ENCODE data around the gene C1QA.

C1QA gene

GRCh38 chr1:22636927-22637326, 499 bp downstream of the C1QA start:
- in situ Hi-C loops (cut with HindIII; ENCODE audit: low sequenced_read_pairs), result no loop called here
- no peak overlapping the region for H3K4me3 ChIP-seq (ENCODE audit: low read depth, low read length)
- DNase-seq (ENCODE audit: low read depth), result no peak
- no peak for TF ChIP-seq CTCF (IDR thresholded peaks at IDR 0.05; ENCODE audit: low read depth, low read length, missing control alignments)

- in situ Hi-C loops (cut with HindIII; ENCODE audit: low sequenced_read_pairs), result no loop called here
- DNase-seq (ENCODE audit: low read depth), result no peak
- no peak overlapping the region for H3K4me3 ChIP-seq (ENCODE audit: low read depth, low read length)
- TF ChIP-seq CTCF (IDR thresholded peaks at IDR 0.05; ENCODE audit: low read depth, low read length, missing control alignments), result no peak
Observed at GRCh38 chr1:22637907-22638445, 1.5 kb downstream of the C1QA start.

- no peak for DNase-seq (ENCODE audit: low read depth)
- no peak for TF ChIP-seq CTCF (IDR thresholded peaks at IDR 0.05; ENCODE audit: low read depth, low read length, missing control alignments)
- no peak overlapping the region for H3K4me3 ChIP-seq (ENCODE audit: low read depth, low read length)
- in situ Hi-C loops (cut with HindIII; ENCODE audit: low sequenced_read_pairs), result no loop called here
Observed at GRCh38 chr1:22638476-22639234, 2.2 kb downstream of the C1QA start.

- in situ Hi-C loops (cut with HindIII; ENCODE audit: low sequenced_read_pairs), result no loop called here
- DNase-seq (ENCODE audit: low read depth), result no peak
- no peak for TF ChIP-seq CTCF (IDR thresholded peaks at IDR 0.05; ENCODE audit: low read depth, low read length, missing control alignments)
- H3K4me3 ChIP-seq (ENCODE audit: low read depth, low read length), result no peak overlapping the region
Observed at GRCh38 chr1:22639286-22639685, 2.9 kb downstream of the C1QA start.

- no peak for DNase-seq (ENCODE audit: low read depth)
- TF ChIP-seq CTCF (IDR thresholded peaks at IDR 0.05; ENCODE audit: low read depth, low read length, missing control alignments), result no peak
- H3K4me3 ChIP-seq (ENCODE audit: low read depth, low read length), result no peak overlapping the region
- in situ Hi-C loops (cut with HindIII; ENCODE audit: low sequenced_read_pairs), result no loop called here
Observed at GRCh38 chr1:22641247-22641646, 4.8 kb downstream of the C1QA start.

- DNase-seq (ENCODE audit: low read depth), result peak; percentile 8
- peak; percentile 90 for TF ChIP-seq CTCF (IDR thresholded peaks at IDR 0.05; ENCODE audit: low read depth, low read length, missing control alignments)
- H3K4me3 ChIP-seq (ENCODE audit: low read depth, low read length), result no peak overlapping the region
- in situ Hi-C loops (cut with HindIII; ENCODE audit: low sequenced_read_pairs), result no loop called here
Observed at GRCh38 chr1:22641906-22642636, 5.6 kb downstream of the C1QA start.
